Activated T-cell treated with anti-CD3 and anti-CD28 coated beads for 1 hour (primary cell): ENCODE measurements around the gene SNPH.

Source experiments
- DNase-seq: peaks from one replicate; pipeline ENCODE4 v3.0.0-alpha.2; 2020; ENCODE audit warnings: low read depth

The SNPH gene

DNA sequence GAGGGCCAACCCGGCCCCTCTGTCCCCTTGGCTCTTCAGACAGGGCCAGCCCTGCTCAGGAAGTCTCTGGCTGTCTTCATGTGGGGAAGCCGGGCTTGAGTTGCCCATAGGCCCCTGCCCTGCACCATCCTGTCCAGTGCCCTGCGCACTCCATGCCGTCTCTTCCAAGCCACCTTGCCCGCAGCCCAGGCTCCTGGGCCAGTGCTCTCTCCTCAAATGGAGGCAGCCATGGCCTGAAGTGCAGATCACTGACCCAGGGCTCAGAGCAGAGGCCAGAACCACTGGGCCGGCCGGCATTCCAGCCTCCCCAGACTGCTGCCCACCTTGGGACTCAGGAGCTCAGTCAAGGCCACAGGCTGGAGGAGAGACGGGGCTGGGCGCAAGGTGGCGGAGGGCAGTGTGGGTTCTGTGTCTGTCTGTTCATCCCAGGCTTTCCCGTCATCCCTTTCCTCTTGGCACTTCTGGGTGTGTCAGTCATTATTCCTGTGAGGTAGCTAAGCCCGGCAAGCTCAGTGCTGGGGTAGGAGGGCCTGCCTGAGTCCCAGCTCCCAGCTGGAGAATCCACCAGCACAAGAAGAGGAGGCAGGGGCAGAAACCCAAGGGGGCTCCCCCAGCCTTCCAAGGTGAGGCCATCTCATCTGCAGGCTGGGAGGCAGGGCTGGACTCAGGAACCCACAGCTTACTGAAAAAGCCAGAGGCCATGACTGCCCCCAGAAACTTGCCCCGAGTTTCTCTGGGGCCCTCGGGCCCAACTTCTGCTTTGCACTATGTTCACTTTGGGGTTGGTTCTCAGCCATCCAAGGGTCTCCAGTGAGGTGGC is 40.4 kb downstream of the SNPH start:
- DNase-seq, result no peak

DNA sequence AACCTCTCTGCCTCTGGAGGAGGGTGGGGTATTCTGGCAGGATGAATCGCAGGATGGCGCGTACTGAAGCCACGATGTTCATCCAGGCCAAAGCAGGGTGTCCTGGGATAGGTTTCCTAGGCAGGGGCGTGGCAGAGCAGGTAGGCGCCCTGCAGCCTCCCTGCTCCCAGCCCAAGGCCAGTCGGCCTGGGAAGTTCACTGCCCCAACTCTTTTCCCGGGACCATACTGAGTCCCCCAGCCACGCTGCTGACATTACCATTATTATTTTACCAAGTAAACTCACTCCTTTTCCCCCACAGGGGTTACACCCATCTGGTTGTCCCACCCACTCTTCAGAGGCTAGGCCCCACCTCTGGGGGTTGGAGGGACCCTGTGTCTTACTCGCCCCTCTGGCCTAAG is 41.1 kb downstream of the SNPH start:
- DNase-seq, result no peak

DNA sequence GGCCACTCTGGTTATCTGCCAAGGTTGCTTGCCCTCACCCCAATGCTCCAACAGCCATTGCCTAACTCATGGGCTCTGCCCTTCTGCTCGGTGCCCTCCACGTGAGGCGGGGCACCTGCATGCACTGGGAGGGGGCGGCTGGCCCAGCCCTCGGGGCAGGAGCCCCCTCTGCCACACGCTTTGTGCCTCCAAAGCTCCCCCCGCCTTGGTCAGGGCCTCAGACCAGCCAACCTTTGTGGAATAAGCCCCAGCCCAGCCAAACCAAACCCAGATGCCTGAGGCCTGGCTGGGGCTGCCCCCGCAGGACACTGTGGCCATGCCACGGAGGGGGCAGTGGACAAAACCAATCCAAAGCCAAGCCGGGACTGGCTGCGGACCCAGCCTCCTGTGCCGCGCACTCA is 41.5 kb downstream of the SNPH start:
- no peak for DNase-seq

DNA sequence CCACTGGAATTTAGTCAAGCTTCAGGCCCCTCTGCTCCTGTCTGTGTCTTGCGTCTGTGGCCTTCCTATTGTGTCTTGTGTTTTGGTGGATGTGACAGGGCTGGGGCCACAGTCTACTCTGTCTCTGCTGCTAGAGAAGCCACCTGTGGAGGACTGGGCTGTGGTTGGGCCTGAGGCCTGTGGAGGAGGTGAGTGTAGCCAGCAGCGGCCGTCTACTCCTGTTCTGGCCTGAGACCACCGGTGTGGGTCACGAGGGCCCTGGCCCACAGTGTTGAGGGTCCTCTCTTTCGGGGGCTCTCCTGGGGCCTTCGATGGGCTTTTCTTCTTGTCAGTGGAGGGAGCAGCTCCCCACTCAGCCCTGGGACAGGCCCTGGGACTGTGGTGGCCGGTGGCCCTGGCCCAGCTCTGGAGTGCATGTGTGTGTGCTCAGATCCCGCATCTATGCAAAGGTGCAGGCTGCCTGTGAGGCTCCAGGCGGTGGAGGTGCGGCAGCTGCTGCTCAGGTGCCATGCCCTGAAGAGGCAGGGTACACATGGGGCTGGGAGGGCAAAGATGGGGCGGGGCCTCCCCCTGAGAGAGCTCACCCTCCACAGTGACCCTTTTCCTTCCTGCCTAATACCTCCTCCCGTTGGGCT is 42.1 kb downstream of the SNPH start:
- DNase-seq, result no peak

DNA sequence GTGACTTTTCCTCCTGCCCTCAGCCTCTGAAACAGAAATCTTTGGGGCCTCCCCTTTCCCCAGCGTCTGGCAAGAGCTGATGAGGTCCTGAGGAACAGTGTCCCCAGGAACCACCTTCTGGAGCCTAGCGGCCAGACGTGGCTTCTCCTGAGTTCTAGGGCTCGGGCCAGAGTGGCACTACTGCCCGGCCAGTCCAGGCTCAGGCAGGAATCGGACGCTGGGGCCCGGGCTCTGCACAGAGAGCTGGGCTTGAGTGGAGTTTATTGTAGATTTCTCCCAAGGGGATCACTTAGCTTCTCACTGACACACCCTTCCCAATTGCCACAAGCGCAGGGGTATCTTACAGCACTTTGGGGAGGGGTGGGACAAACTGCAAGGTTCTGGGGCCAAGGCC is 42.6 kb downstream of the SNPH start:
- DNase-seq, result no peak

DNA sequence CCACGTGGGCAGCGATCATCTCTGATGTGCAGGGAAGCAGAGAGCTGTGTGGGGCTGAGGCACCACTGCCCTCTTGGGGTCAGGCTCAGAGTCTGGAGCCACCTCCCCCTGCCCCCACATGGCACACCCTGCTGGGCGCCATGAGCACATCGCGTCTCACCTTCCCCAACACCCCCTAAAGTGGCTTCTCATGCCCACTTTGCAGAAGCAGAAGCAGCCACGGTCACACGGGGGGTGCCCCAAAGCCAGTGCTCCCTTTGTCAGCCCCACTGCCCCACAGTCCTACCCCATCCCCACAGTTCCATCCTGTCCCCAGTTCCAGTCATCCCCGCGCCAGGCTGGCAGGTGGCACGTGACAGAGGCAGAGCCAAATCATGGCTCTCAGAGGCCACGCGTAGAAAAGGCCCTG is 43.3 kb downstream of the SNPH start:
- DNase-seq, result no peak

DNA sequence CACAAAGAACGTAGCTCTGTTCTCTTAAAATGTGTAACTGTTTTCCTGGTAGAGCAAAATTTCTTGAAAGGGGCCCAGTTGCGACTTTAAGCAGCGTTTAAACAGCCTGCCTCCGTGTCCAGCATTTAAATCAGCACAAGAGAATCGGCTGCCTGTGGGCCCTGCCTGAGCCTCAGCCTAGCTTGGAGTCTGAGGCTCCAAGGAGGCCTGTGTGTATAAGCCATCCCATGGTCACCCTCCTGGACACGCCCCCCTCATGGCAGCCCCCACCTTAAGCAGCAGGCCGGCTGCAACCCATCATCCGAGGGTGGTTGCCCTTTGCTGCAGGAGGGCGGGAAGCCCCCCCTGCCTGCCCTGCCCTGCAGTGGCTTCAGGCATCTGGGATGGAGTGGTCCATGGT is 44.0 kb downstream of the SNPH start:
- DNase-seq, result no peak

DNA sequence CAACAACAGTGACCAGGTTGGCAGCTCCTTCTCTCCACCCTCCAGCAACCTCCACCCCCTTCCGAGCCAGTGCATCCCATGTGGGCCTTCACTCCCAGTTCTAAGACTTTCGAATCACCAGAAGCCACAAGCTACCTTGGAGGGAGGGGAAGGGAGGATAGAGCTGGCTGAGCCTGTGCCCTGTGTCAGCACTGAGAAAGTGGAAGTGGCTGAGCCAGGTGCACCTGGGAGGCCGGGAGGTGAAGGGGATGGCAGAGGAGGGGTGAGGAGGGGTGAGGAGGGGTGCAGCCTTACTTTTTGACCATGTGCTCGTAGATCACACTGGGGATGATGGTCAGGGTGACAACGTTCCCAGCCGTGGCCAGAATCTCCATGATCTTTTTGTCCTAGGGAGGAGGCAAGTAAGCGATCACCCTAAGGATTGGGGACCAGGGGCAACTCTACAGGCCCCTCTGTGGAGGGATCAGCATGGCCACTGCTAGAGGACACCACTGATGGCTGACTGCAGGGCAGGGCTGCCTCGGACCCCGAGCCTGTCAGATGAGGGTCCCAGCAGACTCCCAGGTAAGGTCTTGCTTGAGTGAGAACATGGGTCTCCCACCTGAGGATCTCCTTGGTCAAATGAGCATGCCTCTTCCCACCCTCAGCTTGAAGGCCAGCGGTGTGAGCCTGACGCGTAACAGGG is 44.6 kb downstream of the SNPH start:
- DNase-seq, result no peak

DNA sequence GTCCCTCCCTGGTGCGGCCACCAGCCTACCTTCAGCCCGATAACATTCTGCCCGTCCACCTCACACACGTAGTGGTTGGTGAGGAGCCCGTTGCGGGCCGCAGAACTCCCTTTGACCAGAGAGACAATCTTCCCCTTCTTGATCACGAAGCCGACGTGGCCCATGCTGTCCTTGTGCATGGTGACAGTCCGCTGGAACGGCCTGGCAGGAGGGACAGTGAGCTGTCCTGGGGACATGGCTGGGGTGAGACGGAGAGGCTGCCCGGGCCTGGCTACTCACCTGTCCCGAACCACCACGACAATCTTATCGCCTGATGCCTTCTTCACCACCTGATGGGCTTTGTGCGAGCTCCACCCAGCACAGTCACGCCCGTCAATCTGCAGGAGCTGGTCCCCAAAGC is 46.2 kb downstream of the SNPH start:
- DNase-seq, result no peak

DNA sequence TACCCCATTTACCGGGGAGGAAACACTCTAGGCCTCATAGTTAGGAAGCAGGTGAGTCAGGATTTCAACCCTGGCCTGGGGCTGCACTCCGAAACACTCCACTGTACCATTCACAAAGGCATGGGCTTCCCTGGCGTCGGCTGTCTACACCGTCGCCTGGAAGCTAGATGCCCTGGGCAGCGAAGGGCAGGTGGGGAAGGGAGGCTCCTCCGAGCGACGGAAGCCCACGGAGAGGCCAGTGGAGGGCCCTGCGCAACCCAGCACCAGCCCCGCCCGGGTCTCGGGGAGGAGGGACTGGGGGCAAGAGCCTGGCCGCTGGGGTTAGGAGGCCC is 46.8 kb downstream of the SNPH start:
- DNase-seq, result no peak

DNA sequence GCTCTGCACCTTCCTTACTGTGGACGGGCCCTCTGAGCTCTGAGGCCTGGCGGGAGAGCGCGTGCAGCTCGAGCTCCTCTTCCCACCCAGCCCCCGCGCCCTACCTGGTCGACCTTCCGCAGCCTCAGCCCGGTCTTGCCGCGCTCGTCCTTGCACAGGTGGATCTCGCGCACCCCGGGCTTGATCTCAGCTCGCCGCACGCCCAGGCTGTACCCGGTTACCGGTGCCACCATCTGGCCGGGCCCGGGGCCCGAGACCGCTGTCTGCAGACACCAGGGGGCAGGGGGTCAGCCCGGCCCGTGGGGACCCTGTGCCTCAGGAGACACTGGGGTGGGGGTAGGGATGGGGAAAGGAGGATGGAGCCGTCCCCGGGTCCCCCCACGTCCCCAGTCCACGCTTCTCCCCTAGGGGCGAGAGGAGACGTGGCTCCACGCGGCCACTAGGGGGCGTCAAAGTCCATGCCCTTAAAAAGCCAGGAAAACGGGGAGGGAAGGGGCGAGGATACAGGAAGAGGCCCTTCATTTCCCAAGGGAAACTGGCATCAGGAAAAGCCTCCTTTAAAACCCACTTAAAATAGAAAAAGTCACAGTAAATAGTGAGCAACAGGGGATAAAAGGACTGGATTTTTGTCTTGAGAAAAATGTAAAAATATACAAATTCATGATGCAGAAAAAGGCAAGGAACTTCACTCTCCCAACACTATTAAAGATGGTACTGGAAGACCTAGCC is 47.3 kb downstream of the SNPH start:
- peak; percentile 60 for DNase-seq

DNA sequence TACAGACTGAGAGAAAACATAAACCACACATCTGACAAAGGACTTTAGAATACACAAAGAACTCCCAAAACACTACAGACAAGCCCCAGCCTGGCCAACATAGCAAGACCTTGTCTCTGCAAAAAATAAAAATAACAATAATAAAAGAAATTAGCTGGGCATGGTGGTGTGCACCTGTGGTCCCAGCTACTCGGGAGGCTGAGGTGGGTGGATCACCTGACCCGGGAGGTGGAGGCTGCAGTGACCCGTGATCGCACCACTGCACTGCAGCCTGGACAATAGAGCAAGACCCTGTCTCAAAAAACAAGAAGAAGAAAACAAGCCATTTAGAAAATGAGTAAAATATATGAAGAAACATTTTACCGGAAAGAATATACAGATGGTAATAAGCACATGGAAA is 49.7 kb downstream of the SNPH start:
- DNase-seq, result no peak

DNA sequence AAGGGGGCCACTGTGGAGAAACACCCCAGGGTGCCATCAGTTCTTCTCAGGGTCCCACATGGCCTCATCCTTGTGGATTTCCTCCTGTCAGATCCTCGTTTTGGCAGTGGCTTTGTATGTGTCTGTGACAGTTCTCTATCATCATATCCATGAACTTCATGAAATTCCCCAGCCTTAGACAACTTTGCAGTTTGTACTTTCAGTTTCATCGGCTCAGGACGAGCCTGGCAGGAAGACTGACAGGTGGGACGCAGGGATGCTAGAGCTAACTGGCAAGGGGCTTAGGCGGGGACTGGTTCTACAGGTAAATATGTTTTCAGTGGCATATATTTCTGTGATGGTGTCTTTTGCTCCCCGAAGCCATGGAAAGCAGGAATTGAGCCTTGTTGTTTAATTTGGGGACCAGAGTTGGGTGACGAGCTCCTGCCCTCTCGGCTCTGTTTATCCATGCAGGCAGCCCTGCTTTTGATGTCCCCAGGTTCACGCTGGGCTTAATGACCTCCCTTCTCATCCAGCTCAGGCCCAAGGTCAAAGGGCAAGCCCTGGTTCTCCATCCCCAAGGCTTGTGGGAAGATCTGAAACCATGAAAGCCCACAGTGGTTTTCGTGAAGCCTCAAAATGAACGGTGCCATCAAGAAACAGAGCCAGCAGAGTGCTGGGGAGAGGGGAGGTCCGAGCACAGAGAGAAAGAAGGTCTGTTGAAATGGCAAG is 51.6 kb downstream of the SNPH start:
- DNase-seq, result no peak

DNA sequence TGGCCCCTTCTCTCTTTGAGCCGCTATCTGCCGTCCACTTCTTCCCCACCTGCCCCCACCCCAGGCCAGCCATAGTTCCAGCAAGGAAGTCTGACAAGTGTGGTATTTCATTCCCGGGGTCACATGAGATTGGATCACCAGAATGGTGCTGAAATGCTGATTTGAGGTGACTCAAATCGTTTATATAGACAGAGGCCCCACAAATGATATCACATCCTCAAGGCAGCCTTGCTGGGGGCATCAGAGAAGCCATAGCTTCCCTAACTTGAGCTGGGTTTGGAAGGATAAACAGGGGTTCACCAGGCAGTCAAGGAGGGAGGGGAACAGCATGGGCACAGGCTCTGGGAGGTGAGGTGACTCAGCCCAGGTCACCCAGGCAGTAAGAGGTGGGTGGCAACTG is 53.0 kb downstream of the SNPH start:
- no peak for DNase-seq

DNA sequence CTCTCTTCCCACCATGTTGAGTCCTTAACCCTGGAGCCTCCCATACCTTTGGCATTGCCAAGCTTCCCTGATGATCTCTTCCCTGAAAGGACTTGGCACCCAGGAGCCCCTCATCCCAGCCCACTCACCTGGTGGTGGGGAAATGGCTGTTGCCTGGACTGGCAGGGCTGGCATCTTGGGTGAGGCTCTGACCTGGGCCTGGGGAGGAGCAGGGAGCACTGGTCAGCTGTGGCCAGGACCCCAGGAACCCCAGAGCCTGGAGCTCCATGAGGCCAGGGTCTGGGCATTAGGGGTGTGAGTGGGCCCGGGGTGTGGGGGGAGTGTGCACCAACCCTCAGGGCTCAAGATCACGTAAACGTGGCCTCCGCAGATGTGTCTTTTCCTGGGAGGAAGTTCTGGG is 53.4 kb downstream of the SNPH start:
- DNase-seq, result no peak

DNA sequence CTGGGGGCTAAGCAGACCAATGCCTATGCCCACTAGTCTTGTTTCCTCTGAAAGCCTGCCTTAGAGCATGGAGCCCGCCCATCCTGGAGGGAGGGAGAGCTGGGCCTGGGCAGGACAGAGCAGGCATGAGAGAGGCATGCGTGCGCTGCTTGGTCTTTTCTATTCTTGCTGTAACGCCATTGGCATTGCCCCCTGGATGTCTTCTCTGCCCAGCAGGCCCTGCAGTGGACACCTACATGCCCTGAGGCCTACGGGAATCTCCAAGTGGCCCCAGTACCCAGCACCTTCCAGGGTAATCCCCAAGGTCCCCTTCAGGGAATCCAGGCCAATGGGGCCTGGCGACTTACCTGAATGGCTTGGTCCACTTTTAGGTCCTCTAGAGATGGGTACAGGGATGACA is 53.9 kb downstream of the SNPH start:
- no peak for DNase-seq

DNA sequence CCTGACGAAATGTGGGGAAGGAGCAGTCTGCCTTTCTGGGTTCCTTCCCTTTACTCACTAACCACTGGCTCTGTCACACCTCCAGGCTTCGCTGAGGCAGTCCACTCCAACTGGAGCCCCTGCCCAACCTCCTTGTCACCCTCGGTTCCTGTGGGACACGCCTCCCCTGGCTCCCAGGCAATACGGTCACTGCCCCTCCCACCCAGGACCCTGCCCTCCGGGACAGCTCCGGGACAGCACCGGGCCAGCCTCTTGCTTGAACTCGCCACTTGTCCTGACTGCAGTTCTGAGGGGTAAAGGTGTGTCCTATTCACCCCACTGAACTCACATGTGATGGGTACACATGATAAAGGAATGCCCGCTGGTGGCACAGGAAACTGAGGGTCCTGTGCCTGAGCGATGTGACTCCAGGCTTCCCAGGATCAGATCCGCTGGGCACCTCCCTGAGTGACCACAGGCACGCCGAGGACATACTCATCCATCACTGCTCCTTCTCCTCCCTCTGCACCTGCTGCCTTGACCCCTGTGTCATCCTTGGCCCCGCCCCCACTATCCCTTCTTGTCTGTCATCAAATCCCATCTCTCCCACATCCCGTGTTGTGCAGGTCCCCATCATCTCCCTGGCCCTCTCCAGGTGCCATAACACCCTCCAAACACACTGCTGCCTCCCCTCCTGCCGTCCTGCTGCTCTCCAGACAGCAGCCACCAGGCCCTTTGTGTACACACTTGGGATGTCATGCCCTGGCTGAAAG is 55.0 kb downstream of the SNPH start:
- DNase-seq, result no peak

DNA sequence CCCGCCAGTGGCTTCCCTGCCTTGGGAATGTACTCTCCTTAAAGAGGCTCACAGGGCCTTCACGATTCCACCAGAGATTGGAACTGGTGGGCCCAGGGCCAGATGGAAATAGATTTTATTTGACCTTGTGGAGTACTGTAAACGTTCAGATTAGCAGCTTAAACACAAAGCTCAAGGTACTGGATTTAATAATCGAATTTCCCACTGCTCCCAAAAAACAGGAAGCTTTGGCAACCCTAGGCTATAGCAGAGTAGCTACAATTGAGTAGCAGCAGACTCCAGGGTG is 55.5 kb downstream of the SNPH start:
- DNase-seq, result no peak

DNA sequence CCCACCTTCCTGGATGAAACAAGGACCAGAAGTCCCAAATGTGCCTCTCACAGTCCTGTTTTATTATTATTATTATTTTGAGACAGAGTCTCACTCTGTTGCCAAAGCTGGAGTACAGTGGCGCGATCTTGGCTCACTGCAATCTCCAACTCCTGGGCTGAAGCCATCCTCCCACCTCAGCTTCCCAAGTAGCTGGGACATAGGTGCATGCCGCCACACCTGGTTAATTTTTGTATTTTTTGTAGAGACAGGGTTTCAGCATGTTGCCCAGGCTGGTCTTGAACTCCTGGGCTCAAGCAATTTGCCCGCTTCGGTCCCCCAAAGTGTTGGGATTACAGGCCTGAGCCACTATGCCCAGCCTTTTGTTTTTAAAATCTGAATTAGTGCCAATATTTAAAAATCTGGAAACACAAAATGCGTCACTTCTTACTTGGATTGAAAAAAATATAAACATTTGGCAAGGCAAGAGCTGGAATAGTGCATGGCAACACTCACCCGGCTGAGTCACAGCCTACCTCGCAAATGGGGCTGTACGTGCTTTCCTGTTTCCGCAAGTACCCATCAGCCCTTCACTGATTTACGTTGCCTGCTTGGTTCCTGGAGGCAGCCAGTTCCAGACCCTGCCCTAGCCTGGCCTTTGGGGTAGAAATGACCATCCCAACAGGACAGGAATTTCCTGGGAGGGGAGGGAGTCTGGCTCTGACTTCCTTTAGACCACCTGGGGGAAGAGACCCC is 56.6 kb downstream of the SNPH start:
- no peak for DNase-seq

DNA sequence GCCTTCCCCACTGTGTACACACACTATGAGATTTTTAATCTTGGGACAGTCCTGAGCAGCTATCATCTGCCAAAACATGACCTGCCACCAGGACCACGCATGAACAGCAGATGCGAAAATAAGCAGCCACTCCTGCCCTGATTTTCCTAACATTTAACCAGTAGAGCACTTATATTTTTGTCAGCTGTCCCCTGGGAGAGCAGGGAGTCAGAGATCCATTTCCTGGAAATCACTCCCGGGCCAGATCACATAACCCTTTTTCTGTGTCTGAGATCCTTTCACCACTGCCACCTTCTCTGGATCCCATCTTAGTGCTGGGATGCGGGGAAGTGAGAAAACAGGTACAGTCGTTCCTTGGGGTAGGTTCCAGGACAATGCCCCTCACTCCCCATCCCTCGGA is 57.2 kb downstream of the SNPH start:
- no peak for DNase-seq
